ENCODE measurements around the gene DNAH1.

The DNAH1 gene

GRCh38 chr3:52343946-52344600, 28.0 kb downstream of the DNAH1 start:
- no peak overlapping the region for H3K27ac ChIP-seq (ENCODE audit: low read depth, low read length)
- H3K9ac ChIP-seq (ENCODE audit: low read depth, low read length) = no peak overlapping the region
- no peaks in the 10 kb centered on the region for H3K9me3 ChIP-seq (ENCODE audit: control insufficient read depth, insufficient read depth, low read length)
- no peaks in the 10 kb centered on the region for H3K4me1 ChIP-seq (ENCODE audit: control insufficient read depth, insufficient read depth, low read length)
- H3K27me3 ChIP-seq (ENCODE audit: control insufficient read depth, insufficient read depth, low read length) = no peaks in the 10 kb centered on the region
- H3K36me3 ChIP-seq (ENCODE audit: control insufficient read depth, insufficient read depth, low read length) = no peaks in the 10 kb centered on the region
- H3K4me3 ChIP-seq (ENCODE audit: low read depth, low read length) = no peak overlapping the region

GRCh38 chr3:52345521-52346109, 29.5 kb downstream of the DNAH1 start:
- Histone ChIP-seq H3K36me3 (ENCODE audit: control insufficient read depth, insufficient read depth, low read length) (no peaks in the 10 kb centered on the region), H3K4me3 (ENCODE audit: low read depth, low read length) (no peak overlapping the region), H3K4me1 (ENCODE audit: control insufficient read depth, insufficient read depth, low read length) (no peaks in the 10 kb centered on the region), H3K27ac (ENCODE audit: low read depth, low read length) (no peak overlapping the region), H3K9me3 (ENCODE audit: control insufficient read depth, insufficient read depth, low read length) (no peaks in the 10 kb centered on the region), H3K27me3 (ENCODE audit: control insufficient read depth, insufficient read depth, low read length) (no peaks in the 10 kb centered on the region), H3K9ac (ENCODE audit: low read depth, low read length) (no peak overlapping the region)

GRCh38 chr3:52346623-52347530, 30.8 kb downstream of the DNAH1 start:
- no peaks in the 10 kb centered on the region for H3K4me1 ChIP-seq (ENCODE audit: control insufficient read depth, insufficient read depth, low read length)
- H3K36me3 ChIP-seq (ENCODE audit: control insufficient read depth, insufficient read depth, low read length) = no peaks in the 10 kb centered on the region
- H3K9ac ChIP-seq (ENCODE audit: low read depth, low read length) = no peak overlapping the region
- H3K27me3 ChIP-seq (ENCODE audit: control insufficient read depth, insufficient read depth, low read length) = no peaks in the 10 kb centered on the region
- H3K27ac ChIP-seq (ENCODE audit: low read depth, low read length) = no peak overlapping the region
- no peaks in the 10 kb centered on the region for H3K9me3 ChIP-seq (ENCODE audit: control insufficient read depth, insufficient read depth, low read length)
- H3K4me3 ChIP-seq (ENCODE audit: low read depth, low read length) = no peak overlapping the region

- no peaks in the 10 kb centered on the region for H3K9me3 ChIP-seq (ENCODE audit: control insufficient read depth, insufficient read depth, low read length)
- H3K36me3 ChIP-seq (ENCODE audit: control insufficient read depth, insufficient read depth, low read length) = no peaks in the 10 kb centered on the region
- H3K4me1 ChIP-seq (ENCODE audit: control insufficient read depth, insufficient read depth, low read length) = no peaks in the 10 kb centered on the region
- H3K27ac ChIP-seq (ENCODE audit: low read depth, low read length) = no peak overlapping the region
- H3K9ac ChIP-seq (ENCODE audit: low read depth, low read length) = no peak overlapping the region
- no peaks in the 10 kb centered on the region for H3K27me3 ChIP-seq (ENCODE audit: control insufficient read depth, insufficient read depth, low read length)
- H3K4me3 ChIP-seq (ENCODE audit: low read depth, low read length) = no peak overlapping the region
Measured at GRCh38 chr3:52347716-52348635, 31.9 kb downstream of the DNAH1 start.

- no peaks in the 10 kb centered on the region for H3K9me3 ChIP-seq (ENCODE audit: control insufficient read depth, insufficient read depth, low read length)
Measured at GRCh38 chr3:52349131-52349530, 33.0 kb downstream of the DNAH1 start.

GRCh38 chr3:52349611-52350395, 33.7 kb downstream of the DNAH1 start:
- Histone ChIP-seq H3K4me3 (ENCODE audit: low read depth, low read length) (no peak overlapping the region), H3K4me1 (ENCODE audit: control insufficient read depth, insufficient read depth, low read length) (no peaks in the 10 kb centered on the region), H3K9ac (ENCODE audit: low read depth, low read length) (no peak overlapping the region), H3K36me3 (ENCODE audit: control insufficient read depth, insufficient read depth, low read length) (no peaks in the 10 kb centered on the region), H3K27ac (ENCODE audit: low read depth, low read length) (no peak overlapping the region), H3K9me3 (ENCODE audit: control insufficient read depth, insufficient read depth, low read length) (no peaks in the 10 kb centered on the region), H3K27me3 (ENCODE audit: control insufficient read depth, insufficient read depth, low read length) (no peaks in the 10 kb centered on the region)

More at GRCh38 chr3:52349131-52349530, 33.0 kb downstream of the DNAH1 start:
- no peak overlapping the region for H3K4me3 ChIP-seq (ENCODE audit: low read depth, low read length)
- H3K27ac ChIP-seq (ENCODE audit: low read depth, low read length) = no peak overlapping the region
- H3K27me3 ChIP-seq (ENCODE audit: control insufficient read depth, insufficient read depth, low read length) = no peaks in the 10 kb centered on the region
- no peaks in the 10 kb centered on the region for H3K4me1 ChIP-seq (ENCODE audit: control insufficient read depth, insufficient read depth, low read length)
- H3K9ac ChIP-seq (ENCODE audit: low read depth, low read length) = no peak overlapping the region
- H3K36me3 ChIP-seq (ENCODE audit: control insufficient read depth, insufficient read depth, low read length) = no peaks in the 10 kb centered on the region

GRCh38 chr3:52350416-52350815, 34.3 kb downstream of the DNAH1 start:
- Histone ChIP-seq H3K36me3 (ENCODE audit: control insufficient read depth, insufficient read depth, low read length) (no peaks in the 10 kb centered on the region), H3K9me3 (ENCODE audit: control insufficient read depth, insufficient read depth, low read length) (no peaks in the 10 kb centered on the region), H3K27me3 (ENCODE audit: control insufficient read depth, insufficient read depth, low read length) (no peaks in the 10 kb centered on the region), H3K4me1 (ENCODE audit: control insufficient read depth, insufficient read depth, low read length) (no peaks in the 10 kb centered on the region), H3K9ac (ENCODE audit: low read depth, low read length) (no peak overlapping the region), H3K27ac (ENCODE audit: low read depth, low read length) (no peak overlapping the region), H3K4me3 (ENCODE audit: low read depth, low read length) (no peak overlapping the region)

- H3K36me3 ChIP-seq (ENCODE audit: control insufficient read depth, insufficient read depth, low read length) = no peaks in the 10 kb centered on the region
- no peaks in the 10 kb centered on the region for H3K9me3 ChIP-seq (ENCODE audit: control insufficient read depth, insufficient read depth, low read length)
- no peak overlapping the region for H3K4me3 ChIP-seq (ENCODE audit: low read depth, low read length)
- no peaks in the 10 kb centered on the region for H3K27me3 ChIP-seq (ENCODE audit: control insufficient read depth, insufficient read depth, low read length)
- no peak overlapping the region for H3K27ac ChIP-seq (ENCODE audit: low read depth, low read length)
- H3K4me1 ChIP-seq (ENCODE audit: control insufficient read depth, insufficient read depth, low read length) = no peaks in the 10 kb centered on the region
- H3K9ac ChIP-seq (ENCODE audit: low read depth, low read length) = no peak overlapping the region
Measured at GRCh38 chr3:52350981-52351761, 35.1 kb downstream of the DNAH1 start.

- H3K27me3 ChIP-seq (ENCODE audit: control insufficient read depth, insufficient read depth, low read length) = no peaks in the 10 kb centered on the region
Measured at GRCh38 chr3:52351762-52352368, 35.7 kb downstream of the DNAH1 start.

More at GRCh38 chr3:52351762-52352368, 35.7 kb downstream of the DNAH1 start:
- Histone ChIP-seq H3K36me3 (ENCODE audit: control insufficient read depth, insufficient read depth, low read length) (no peaks in the 10 kb centered on the region), H3K9me3 (ENCODE audit: control insufficient read depth, insufficient read depth, low read length) (no peaks in the 10 kb centered on the region), H3K4me1 (ENCODE audit: control insufficient read depth, insufficient read depth, low read length) (no peaks in the 10 kb centered on the region), H3K9ac (ENCODE audit: low read depth, low read length) (no peak overlapping the region), H3K27ac (ENCODE audit: low read depth, low read length) (no peak overlapping the region), H3K4me3 (ENCODE audit: low read depth, low read length) (no peak overlapping the region)
